B cell (primary cell): ENCODE measurements around the gene MBNL3. TPM values are rescaled to one million over a fixed set of nuclear protein-coding genes. Genes with fewer than 3 reads are reported as not detected.

ENCODE experiments used
- ATAC-seq: fragments of 200-7000 bp; cut with Tn5 transposase; one replicate; pipeline ENCODE4 v1.10.0; 2021; ENCODE audit warnings: low read depth, mild to moderate bottlenecking, moderate number of reproducible peaks, moderate library complexity
- CTCF ChIA-PET: fragments of 350-600 bp; sonication (Branson Sonifier 250); formaldehyde crosslinking; loops from one replicate; lab custom pipeline; 2021; ENCODE audit warnings: antibody characterized with exemption, inconsistent platforms; lab: Charles Lee
- POLR2A ChIA-PET: fragments of 350-600 bp; sonication (Branson Sonifier 250); formaldehyde crosslinking; loops from one replicate; lab custom pipeline; 2021; ENCODE audit warnings: antibody characterized with exemption; lab: Charles Lee
- DNase-seq: peaks from one replicate; pipeline ENCODE4 v3.0.0; 2013
- H2AFZ ChIP-seq: 2 replicates; pipeline ENCODE4 v1.6.1; 2012; ENCODE audit warnings: mild to moderate bottlenecking, low read depth, low read length; ENCODE audit not compliant: insufficient read depth, poor library complexity, severe bottlenecking
- H3K27ac ChIP-seq, 2 donors: 1 replicate in 1 of 2; 2 replicates in 1 of 2; pipeline ENCODE4 v1.5.1; 2012 to 2013; ENCODE audit warnings: low read length in 2 of 2, mild to moderate bottlenecking in 2 of 2, moderate library complexity in 1 of 2
- H3K27me3 ChIP-seq, 4 experiments: fragments of 200-600 bp in 1 of 4; sonication (generic) in 1 of 4; replicated peaks in 1 of 4; 1 replicate in 2 of 4; 2 replicates in 2 of 4; pipeline versions ENCODE4 v1.6.1 to v1.7.0; 2013 to 2016; ENCODE audit warnings: low read length in 3 of 4, mild to moderate bottlenecking in 2 of 4, mixed read lengths in 1 of 4, moderate library complexity in 1 of 4; ENCODE audit not compliant: insufficient read depth in 4 of 4, control insufficient read depth in 3 of 4; ENCODE audit errors: control extremely low read depth in 1 of 4
- H3K36me3 ChIP-seq, 2 experiments: replicated peaks in 1 of 2; 1 replicate in 1 of 2; 2 replicates in 1 of 2; pipeline versions ENCODE4 v1.6.1 to v1.7.1; 2013; ENCODE audit warnings: low read length in 1 of 2; ENCODE audit not compliant: insufficient read depth in 2 of 2, control insufficient read depth in 1 of 2; ENCODE audit errors: control extremely low read depth in 1 of 2, extremely low read depth in 1 of 2
- H3K4me1 ChIP-seq, 2 donors: fragments of 200-600 bp in 1 of 2; sonication (generic) in 1 of 2; 1 replicate in 1 of 2; 2 replicates in 1 of 2; pipeline versions ENCODE4 v1.5.1 to v1.6.1; 2013 to 2017; ENCODE audit warnings: low read length in 2 of 2; ENCODE audit not compliant: control insufficient read depth in 2 of 2, insufficient read depth in 2 of 2
- H3K4me2 ChIP-seq: replicated peaks from 2 replicates; pipeline ENCODE3; 2012; ENCODE audit warnings: mild to moderate bottlenecking, low read depth, low read length; ENCODE audit not compliant: poor library complexity, severe bottlenecking
- H3K4me3 ChIP-seq, 5 experiments: fragments of 200-600 bp in 1 of 5; sonication (generic) in 1 of 5; 1 replicate in 3 of 5; 2 replicates in 2 of 5; pipeline versions ENCODE4 v1.5.1 to v1.7.0; 2011 to 2016; ENCODE audit warnings: low read length in 4 of 5, mild to moderate bottlenecking in 4 of 5, low read depth in 2 of 5, control low read depth in 1 of 5, moderate library complexity in 1 of 5; ENCODE audit not compliant: insufficient read depth in 1 of 5; ENCODE audit errors: control extremely low read depth in 1 of 5, extremely low read depth in 1 of 5
- H3K79me2 ChIP-seq: fragments of 200-600 bp; sonication (generic); one replicate; pipeline ENCODE4 v1.6.0; 2016; ENCODE audit warnings: low read length; ENCODE audit not compliant: control insufficient read depth, insufficient read depth
- H3K9ac ChIP-seq: fragments of 200-600 bp; sonication (generic); 2 replicates; pipeline ENCODE4 v1.6.1; 2017; ENCODE audit warnings: mild to moderate bottlenecking, low read length, moderate library complexity
- H3K9me3 ChIP-seq, 3 donors: one replicate each; pipeline versions ENCODE4 v1.6.1 to v1.7.1; 2013; ENCODE audit warnings: low read length in 2 of 3; ENCODE audit not compliant: control insufficient read depth in 2 of 3, insufficient read depth in 1 of 3; ENCODE audit errors: control extremely low read depth in 1 of 3
- H4K20me1 ChIP-seq: 2 replicates; pipeline ENCODE4 v1.6.0; 2012; ENCODE audit warnings: mild to moderate bottlenecking, low read length; ENCODE audit not compliant: insufficient read depth, control insufficient read depth, poor library complexity, severe bottlenecking
- H3K27ac Mint-ChIP-seq: one replicate; pipeline ENCODE4 v1.8.0; 2021; ENCODE audit warnings: mixed read lengths
- H3K27me3 Mint-ChIP-seq: one replicate; pipeline ENCODE4 v1.8.0; 2021; ENCODE audit warnings: mixed read lengths
- H3K4me1 Mint-ChIP-seq: one replicate; pipeline ENCODE4 v1.8.0; 2021; ENCODE audit warnings: mixed read lengths
- H3K4me3 Mint-ChIP-seq: one replicate; pipeline ENCODE4 v1.8.0; 2021; ENCODE audit warnings: mixed read lengths
- H3K9me3 Mint-ChIP-seq: one replicate; pipeline ENCODE4 v1.8.0; 2022; ENCODE audit warnings: mixed read lengths; ENCODE audit not compliant: insufficient read depth
- EZH2 ChIP-seq: IDR thresholded peaks from 2 replicates; pipeline ENCODE4 v1.6.1; 2012; ENCODE audit warnings: borderline replicate concordance, low read depth, mild to moderate bottlenecking, moderate library complexity, low read length; ENCODE audit not compliant: insufficient read depth, poor library complexity, severe bottlenecking
- WGBS: methylation state at CpG from one replicate; pipeline ENCODE4 v1.1.5; 2013; ENCODE audit warnings: missing lambda C conversion rate; ENCODE audit not compliant: insufficient coverage; 5-methylcytosine and 5-hydroxymethylcytosine counted together
- intact Hi-C: fragments of 100-400 bp; cut with micrococcal nuclease; formaldehyde crosslinking; loops from one replicate; pipeline ENCODE4 v1.10.0; 2022
- polyA plus RNA-seq: library from polyadenylated mRNA; depleted of rRNA; stranded (reverse); fragments of >200 nt; gene quantifications from 2 replicates; pipeline ENCODE4 v1.2.3, GENCODE V29; 2012
- total RNA-seq, 2 donors: library from RNA; stranded (reverse); fragments of 120-200 nt in 1 of 2; gene quantifications; 1 replicate in 1 of 2; 2 replicates in 1 of 2; pipeline versions ENCODE4 v1.2.3 to v1.2.4, GENCODE V29; 2013 to 2022
- TF ChIP-seq, protein P1 (sequence below): fragments of 200-600 bp; IDR thresholded peaks from one replicate; pipeline ENCODE4 v1.8.0; 2022; ENCODE audit warnings: antibody characterized with exemption, mild to moderate bottlenecking

Gene MBNL3
- total and polyA plus RNA-seq, 2 donors (not counting 1 experiment from before 2014, with no cell fraction given), result 16.6 to 63.1 TPM

DNA sequence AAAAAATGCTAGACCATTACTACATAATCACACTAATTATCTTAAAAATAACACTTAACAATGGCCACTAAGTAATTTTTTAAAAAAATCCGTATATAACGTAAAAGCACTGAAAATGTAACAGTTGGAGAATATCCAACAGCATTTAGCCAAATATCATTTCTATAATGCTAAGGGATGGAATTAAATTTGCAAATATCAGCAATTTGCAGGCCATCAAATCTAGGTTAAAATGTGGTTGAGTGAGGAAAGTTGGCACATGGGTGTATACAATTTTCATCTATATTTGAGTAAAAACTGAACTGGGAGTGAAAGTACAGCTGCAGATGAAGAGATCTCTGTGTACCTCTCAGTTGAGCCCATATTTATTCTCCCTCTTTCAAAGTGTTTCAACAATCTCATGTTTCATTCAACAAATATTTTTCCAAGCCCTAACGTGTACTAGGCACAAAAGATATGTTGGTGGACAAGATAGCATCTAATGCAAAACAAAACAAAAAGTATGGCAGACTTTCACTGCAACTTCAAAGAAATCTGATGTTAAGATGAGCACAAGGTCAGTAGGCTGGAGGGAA lies 63.0 kb downstream of the MBNL3 start:
- no peak overlapping the region for H3K4me2 ChIP-seq
- no peaks in the 10 kb centered on the region for H4K20me1 ChIP-seq
- Mint-ChIP-seq H3K27me3 (no peaks in the 10 kb centered on the region), H3K4me3 (no peak overlapping the region), H3K4me1 (peaks cover 18% of the 10 kb centered on the region), H3K9me3 (no peaks in the 10 kb centered on the region), H3K27ac (no peak overlapping the region)
- H3K9ac ChIP-seq, result no peak overlapping the region
- DNase-seq (no peak), ATAC-seq (no peak)
- H3K9me3 ChIP-seq, result no peaks in the 10 kb centered on the region
- intact Hi-C loops, result no loop called here
- H3K4me1 ChIP-seq, result peaks cover 0 to 6% of the 10 kb centered on the region in 2 donors
- ChIA-PET POLR2A (no interaction called here), CTCF (no interaction called here)
- H3K4me3 ChIP-seq, result no peak overlapping the region
- WGBS, result no CpG with 5 or more reads among the region's 3 CpGs
- H3K36me3 ChIP-seq, result no peaks in the 10 kb centered on the region
- no peak overlapping the region for H2AFZ ChIP-seq
- H3K27ac ChIP-seq, result no peak overlapping the region
- no peaks in the 10 kb centered on the region for H3K79me2 ChIP-seq
- H3K27me3 ChIP-seq, result no peaks in the 10 kb centered on the region
- TF ChIP-seq, protein P1, sequence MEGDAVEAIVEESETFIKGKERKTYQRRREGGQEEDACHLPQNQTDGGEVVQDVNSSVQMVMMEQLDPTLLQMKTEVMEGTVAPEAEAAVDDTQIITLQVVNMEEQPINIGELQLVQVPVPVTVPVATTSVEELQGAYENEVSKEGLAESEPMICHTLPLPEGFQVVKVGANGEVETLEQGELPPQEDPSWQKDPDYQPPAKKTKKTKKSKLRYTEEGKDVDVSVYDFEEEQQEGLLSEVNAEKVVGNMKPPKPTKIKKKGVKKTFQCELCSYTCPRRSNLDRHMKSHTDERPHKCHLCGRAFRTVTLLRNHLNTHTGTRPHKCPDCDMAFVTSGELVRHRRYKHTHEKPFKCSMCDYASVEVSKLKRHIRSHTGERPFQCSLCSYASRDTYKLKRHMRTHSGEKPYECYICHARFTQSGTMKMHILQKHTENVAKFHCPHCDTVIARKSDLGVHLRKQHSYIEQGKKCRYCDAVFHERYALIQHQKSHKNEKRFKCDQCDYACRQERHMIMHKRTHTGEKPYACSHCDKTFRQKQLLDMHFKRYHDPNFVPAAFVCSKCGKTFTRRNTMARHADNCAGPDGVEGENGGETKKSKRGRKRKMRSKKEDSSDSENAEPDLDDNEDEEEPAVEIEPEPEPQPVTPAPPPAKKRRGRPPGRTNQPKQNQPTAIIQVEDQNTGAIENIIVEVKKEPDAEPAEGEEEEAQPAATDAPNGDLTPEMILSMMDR, result no peak
- no peak for TF ChIP-seq EZH2

DNA sequence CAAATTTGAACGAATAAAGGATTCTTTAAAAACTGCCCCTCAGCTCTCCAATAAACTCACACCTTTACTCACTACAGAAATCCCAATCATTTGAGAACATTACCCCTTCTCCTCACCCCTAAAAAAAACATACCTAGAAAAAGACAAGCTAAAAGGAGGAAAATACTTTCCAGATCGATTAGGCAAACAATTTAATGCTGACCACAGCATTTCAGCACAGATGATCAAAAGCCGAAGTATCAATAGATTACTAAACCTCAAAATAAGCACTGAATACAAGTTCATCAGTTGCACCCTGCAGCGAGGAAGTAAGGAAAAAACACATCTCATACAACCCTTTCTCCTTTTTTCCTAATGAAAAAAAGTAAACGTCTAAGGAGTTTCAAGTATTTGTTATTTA lies 65.5 kb downstream of the MBNL3 start:
- Histone ChIP-seq H3K4me3 (no peak overlapping the region), H3K79me2 (no peaks in the 10 kb centered on the region), H3K4me2 (no peak overlapping the region), H3K9ac (no peak overlapping the region), H3K27me3 (no peaks in the 10 kb centered on the region), H4K20me1 (no peaks in the 10 kb centered on the region), H2AFZ (no peak overlapping the region), H3K4me1 (peaks cover 0 to 6% of the 10 kb centered on the region in 2 donors), H3K36me3 (no peaks in the 10 kb centered on the region), H3K9me3 (no peaks in the 10 kb centered on the region), H3K27ac (no peak overlapping the region)
- WGBS, result no CpG with 5 or more reads among the region's 5 CpGs
- no peak for ATAC-seq
- no peak for TF ChIP-seq EZH2
- TF ChIP-seq, protein P1, result no peak
- Mint-ChIP-seq H3K27ac (no peak overlapping the region), H3K4me1 (peaks cover 18% of the 10 kb centered on the region), H3K4me3 (no peak overlapping the region), H3K27me3 (no peaks in the 10 kb centered on the region), H3K9me3 (no peaks in the 10 kb centered on the region)
- ChIA-PET POLR2A (no interaction called here), CTCF (no interaction called here)
- DNase-seq, result no peak
- intact Hi-C loops, result no loop called here
